Mononuclear cell (primary cell): ENCODE data around the gene S100A1. TPM values are rescaled to one million over a fixed set of nuclear protein-coding genes. Genes with fewer than 3 reads are reported as not detected.

Source experiments
- H3K27me3 ChIP-seq: 2 replicates; pipeline ENCODE4 v1.6.0; 2011; ENCODE audit warnings: low read length, control low read depth; ENCODE audit not compliant: insufficient read depth
- H3K4me1 ChIP-seq: 2 replicates; pipeline ENCODE4 v1.5.1; 2011; ENCODE audit warnings: mild to moderate bottlenecking, low read length, control low read depth; ENCODE audit not compliant: insufficient read depth
- H3K4me3 ChIP-seq: 2 replicates; pipeline ENCODE4 v1.5.1; 2011; ENCODE audit warnings: mild to moderate bottlenecking, low read length, moderate library complexity
- H3K9me3 ChIP-seq: 2 replicates; pipeline ENCODE4 v1.5.1; 2011; ENCODE audit warnings: low read depth, mild to moderate bottlenecking, control low read depth, low read length
- total RNA-seq: library from RNA; depleted of rRNA; stranded (reverse); fragments of >200 nt; gene quantifications from one replicate; pipeline ENCODE4 v1.2.3, GENCODE V29; 2012

The S100A1 gene
- total RNA-seq, 1 donor = not detected

GRCh38 chr1:153616144-153616916 lies 11.9 kb upstream of the S100A1 start, which contains the start of gene S100A14:
Gene S100A14, minus strand, starts transcription at chr1:153616325. Its CDS starts 467 bp downstream, at chr1:153615858.
- no peak within 1 kb of the TSS for H3K4me3 ChIP-seq

GRCh38 chr1:153616917-153617311 lies 11.3 kb upstream of the S100A1 start:
- Histone ChIP-seq H3K4me1 (peaks cover 18% of the 10 kb centered on the region), H3K9me3 (no peaks in the 10 kb centered on the region)

More at GRCh38 chr1:153616144-153616916, 11.9 kb upstream of the S100A1 start, which contains the start of gene S100A14:
- peaks cover 21% of the 10 kb centered on the region for H3K4me1 ChIP-seq
- H3K27me3 ChIP-seq = no peaks in the 10 kb centered on the region
- H3K9me3 ChIP-seq = no peaks in the 10 kb centered on the region

GRCh38 chr1:153617663-153618062 lies 10.6 kb upstream of the S100A1 start:
- H3K9me3 ChIP-seq = no peaks in the 10 kb centered on the region
- H3K4me1 ChIP-seq = peaks cover 20% of the 10 kb centered on the region
- no peaks in the 10 kb centered on the region for H3K27me3 ChIP-seq
- H3K4me3 ChIP-seq = no peak overlapping the region

More at GRCh38 chr1:153616917-153617311, 11.3 kb upstream of the S100A1 start:
- no peaks in the 10 kb centered on the region for H3K27me3 ChIP-seq
- H3K4me3 ChIP-seq = no peak overlapping the region

GRCh38 chr1:153619171-153619570 lies 9.1 kb upstream of the S100A1 start:
- no peak overlapping the region for H3K4me3 ChIP-seq
- no peaks in the 10 kb centered on the region for H3K27me3 ChIP-seq
- H3K9me3 ChIP-seq = no peaks in the 10 kb centered on the region
- H3K4me1 ChIP-seq = peaks cover 35% of the 10 kb centered on the region

GRCh38 chr1:153623101-153623500 lies 5.1 kb upstream of the S100A1 start:
- Histone ChIP-seq H3K27me3 (no peaks in the 10 kb centered on the region), H3K4me3 (no peak overlapping the region), H3K4me1 (peaks cover 21% of the 10 kb centered on the region), H3K9me3 (no peaks in the 10 kb centered on the region)

GRCh38 chr1:153624965-153625611 lies 3.1 kb upstream of the S100A1 start:
- Histone ChIP-seq H3K4me1 (peaks cover 22% of the 10 kb centered on the region), H3K4me3 (no peak overlapping the region)

GRCh38 chr1:153626477-153626903 lies 1.7 kb upstream of the S100A1 start:
- H3K9me3 ChIP-seq = no peaks in the 10 kb centered on the region
- H3K4me3 ChIP-seq = no peak overlapping the region
- H3K4me1 ChIP-seq = peaks cover 26% of the 10 kb centered on the region
- H3K27me3 ChIP-seq = no peaks in the 10 kb centered on the region

More at GRCh38 chr1:153624965-153625611, 3.1 kb upstream of the S100A1 start:
- Histone ChIP-seq H3K27me3 (no peaks in the 10 kb centered on the region), H3K9me3 (no peaks in the 10 kb centered on the region)

- Histone ChIP-seq H3K4me3 (no peak within 1 kb of the TSS), H3K9me3 (no peaks in the 10 kb centered on the region), H3K4me1 (peaks cover 28% of the 10 kb centered on the region), H3K27me3 (no peaks in the 10 kb centered on the region)
These were observed 1.1 kb upstream of the S100A1 start, which contains the start of gene S100A13 for GRCh38 chr1:153626904-153627714. Gene S100A13, minus strand, starts transcription at chr1:153627505. Its CDS starts 1,033 bp downstream, at chr1:153626472.

- H3K4me3 ChIP-seq = no peak overlapping the region
- H3K4me1 ChIP-seq = peaks cover 22% of the 10 kb centered on the region
- no peaks in the 10 kb centered on the region for H3K27me3 ChIP-seq
- no peaks in the 10 kb centered on the region for H3K9me3 ChIP-seq
These were observed 556 bp downstream of the S100A1 start for GRCh38 chr1:153628638-153629342.

GRCh38 chr1:153629343-153629665 lies 1.1 kb downstream of the S100A1 start:
- H3K9me3 ChIP-seq = no peaks in the 10 kb centered on the region
- H3K4me1 ChIP-seq = peaks cover 17% of the 10 kb centered on the region
- no peaks in the 10 kb centered on the region for H3K27me3 ChIP-seq
- no peak overlapping the region for H3K4me3 ChIP-seq

- no peaks in the 10 kb centered on the region for H3K27me3 ChIP-seq
- H3K4me1 ChIP-seq = peaks cover 17% of the 10 kb centered on the region
- H3K9me3 ChIP-seq = no peaks in the 10 kb centered on the region
- H3K4me3 ChIP-seq = no peak overlapping the region
These were observed 1.7 kb downstream of the S100A1 start for GRCh38 chr1:153629971-153630370.

GRCh38 chr1:153630384-153630783 lies 2.1 kb downstream of the S100A1 start:
- H3K4me3 ChIP-seq = no peak overlapping the region

GRCh38 chr1:153631047-153632022 lies 3.1 kb downstream of the S100A1 start:
- Histone ChIP-seq H3K4me1 (peaks cover 30% of the 10 kb centered on the region), H3K27me3 (no peaks in the 10 kb centered on the region), H3K9me3 (no peaks in the 10 kb centered on the region), H3K4me3 (no peak overlapping the region)

More at GRCh38 chr1:153630384-153630783, 2.1 kb downstream of the S100A1 start:
- Histone ChIP-seq H3K4me1 (peaks cover 21% of the 10 kb centered on the region), H3K9me3 (no peaks in the 10 kb centered on the region), H3K27me3 (no peaks in the 10 kb centered on the region)
